Measurements from ENCODE around the gene NKAIN4. TPM values are rescaled to one million over a fixed set of nuclear protein-coding genes. Genes with fewer than 3 reads are reported as not detected.
"Not testable (repeated sequence)": the region's sequence is repeated elsewhere in the genome, so short reads cannot be mapped to it uniquely, and the experiment has no call there.

Gene NKAIN4
- polyA plus RNA-seq, 6 donors from 2014 or later: not detected

GRCh38 chr20:63227260-63227659 is 27.0 kb downstream of the NKAIN4 start:
- no peak for DNase-seq
- Mint-ChIP-seq H3K4me1 (peaks cover 0 to 12% (median 4%) of the 10 kb centered on the region in 3 donors), H3K9me3 (no peaks in the 10 kb centered on the region), H3K27ac (no peak overlapping the region), H3K36me3 (no peaks in the 10 kb centered on the region), H3K4me3 (no peak overlapping the region), H3K27me3 (peaks cover 30 to 63% (median 38%) of the 10 kb centered on the region in 3 donors)
- no peak for ATAC-seq (ENCODE audit: low read depth in 2 of 2)

- Mint-ChIP-seq H3K9me3 (no peaks in the 10 kb centered on the region), H3K27me3 (peaks cover 20 to 57% (median 31%) of the 10 kb centered on the region in 3 donors), H3K4me1 (peaks cover 0 to 12% (median 4%) of the 10 kb centered on the region in 3 donors), H3K4me3 (no peak overlapping the region), H3K36me3 (no peaks in the 10 kb centered on the region), H3K27ac (no peak overlapping the region)
- DNase-seq: no peak
- no peak for ATAC-seq (ENCODE audit: low read depth in 2 of 2)
These were observed 28.0 kb downstream of the NKAIN4 start for GRCh38 chr20:63226042-63226943.

- Mint-ChIP-seq H3K27ac (peak overlapping the region in 1 of 6 donors; percentile 4), H3K4me3 (no peak overlapping the region), H3K9me3 (no peaks in the 10 kb centered on the region), H3K27me3 (peaks cover 11 to 55% (median 31%) of the 10 kb centered on the region in 3 donors), H3K36me3 (no peaks in the 10 kb centered on the region), H3K4me1 (peaks cover 0 to 1% (median under 1%) of the 10 kb centered on the region in 3 donors)
- ATAC-seq (ENCODE audit: low read depth in 2 of 2): no peak
- no peak for DNase-seq
These were observed 29.2 kb downstream of the NKAIN4 start for GRCh38 chr20:63225082-63225454.

- Mint-ChIP-seq H3K4me3 (no peak overlapping the region), H3K4me1 (peaks cover 0 to 1% (median 0%) of the 10 kb centered on the region in 3 donors), H3K36me3 (no peaks in the 10 kb centered on the region)
These were observed 29.7 kb downstream of the NKAIN4 start for GRCh38 chr20:63224412-63225081.

GRCh38 chr20:63223826-63224207 is 30.4 kb downstream of the NKAIN4 start:
- ATAC-seq (ENCODE audit: low read depth in 2 of 2) (no peak), DNase-seq (no peak)
- Mint-ChIP-seq H3K27me3 (peaks cover 0 to 44% (median 23%) of the 10 kb centered on the region in 3 donors), H3K36me3 (no peaks in the 10 kb centered on the region), H3K27ac (no peak overlapping the region), H3K9me3 (no peaks in the 10 kb centered on the region), H3K4me1 (peaks cover 0 to 1% (median 0%) of the 10 kb centered on the region in 3 donors), H3K4me3 (no peak overlapping the region)

More at GRCh38 chr20:63224412-63225081, 29.7 kb downstream of the NKAIN4 start:
- no peak for DNase-seq
- H3K27me3 Mint-ChIP-seq: peaks cover 6 to 52% (median 30%) of the 10 kb centered on the region in 3 donors
- ATAC-seq (ENCODE audit: low read depth in 2 of 2): no peak
- no peak overlapping the region for H3K27ac Mint-ChIP-seq
- no peaks in the 10 kb centered on the region for H3K9me3 Mint-ChIP-seq

GRCh38 chr20:63223121-63223825 is 31.0 kb downstream of the NKAIN4 start:
- Mint-ChIP-seq H3K36me3 (no peaks in the 10 kb centered on the region), H3K4me3 (peak overlapping the region in 1 of 8 donors; percentile 60), H3K9me3 (no peaks in the 10 kb centered on the region), H3K27ac (no peak overlapping the region), H3K27me3 (peaks cover 0 to 39% (median 21%) of the 10 kb centered on the region in 3 donors), H3K4me1 (peaks cover 0 to 1% (median 0%) of the 10 kb centered on the region in 3 donors)
- DNase-seq (peak; percentile 20), ATAC-seq (ENCODE audit: low read depth in 2 of 2) (peak; percentile 51 to 58)

GRCh38 chr20:63222541-63222940 is 31.7 kb downstream of the NKAIN4 start:
- Mint-ChIP-seq H3K27ac (peak overlapping the region in 1 of 6 donors; percentile 20), H3K27me3 (peaks cover 0 to 38% (median 21%) of the 10 kb centered on the region in 3 donors), H3K4me3 (no peak overlapping the region)

GRCh38 chr20:63221400-63222053 is 32.7 kb downstream of the NKAIN4 start:
- H3K27me3 Mint-ChIP-seq: peaks cover 0 to 29% (median 21%) of the 10 kb centered on the region in 3 donors
- not testable (repeated sequence) for H3K9me3 Mint-ChIP-seq; H3K4me3 Mint-ChIP-seq; DNase-seq; H3K4me1 Mint-ChIP-seq; H3K27ac Mint-ChIP-seq; H3K36me3 Mint-ChIP-seq; ATAC-seq (ENCODE audit: low read depth in 2 of 2)

More at GRCh38 chr20:63222541-63222940, 31.7 kb downstream of the NKAIN4 start:
- Mint-ChIP-seq H3K4me1 (peaks cover 0 to 1% (median 0%) of the 10 kb centered on the region in 3 donors), H3K36me3 (no peaks in the 10 kb centered on the region), H3K9me3 (no peaks in the 10 kb centered on the region)
- DNase-seq: no peak
- ATAC-seq (ENCODE audit: low read depth in 2 of 2): no peak

- peak overlapping the region in 1 of 6 donors; percentile 37 for H3K27ac Mint-ChIP-seq
- no peaks in the 10 kb centered on the region for H3K36me3 Mint-ChIP-seq
- H3K27me3 Mint-ChIP-seq: peaks cover 0 to 28% (median 21%) of the 10 kb centered on the region in 3 donors
- ATAC-seq (ENCODE audit: low read depth in 2 of 2) (no peak), DNase-seq (no peak)
- H3K4me3 Mint-ChIP-seq: peak overlapping the region in 2 of 8 donors; percentile 41 to 68
- no peaks in the 10 kb centered on the region for H3K9me3 Mint-ChIP-seq
- peaks cover 4 to 9% (median 6%) of the 10 kb centered on the region in 3 donors for H3K4me1 Mint-ChIP-seq
These were observed 33.4 kb downstream of the NKAIN4 start for GRCh38 chr20:63220696-63221399.

GRCh38 chr20:63219866-63220521 is 34.3 kb downstream of the NKAIN4 start:
- Mint-ChIP-seq H3K4me3 (peak overlapping the region in 1 of 8 donors; percentile 41), H3K27me3 (peaks cover 0 to 28% (median 21%) of the 10 kb centered on the region in 3 donors), H3K27ac (peak overlapping the region in 3 of 6 donors; percentile 15 to 94 (median 72)), H3K36me3 (no peaks in the 10 kb centered on the region), H3K9me3 (no peaks in the 10 kb centered on the region), H3K4me1 (peaks cover 10 to 14% (median 11%) of the 10 kb centered on the region in 3 donors)
- no peak for DNase-seq
- ATAC-seq (ENCODE audit: low read depth in 2 of 2): no peak

GRCh38 chr20:63219447-63219821 is 34.8 kb downstream of the NKAIN4 start:
- peak overlapping the region in 2 of 8 donors; percentile 3 to 41 for H3K4me3 Mint-ChIP-seq
- no peak overlapping the region for H3K27ac Mint-ChIP-seq

More at GRCh38 chr20:63219447-63219821, 34.8 kb downstream of the NKAIN4 start:
- Mint-ChIP-seq H3K9me3 (no peaks in the 10 kb centered on the region), H3K4me1 (peaks cover 11 to 19% (median 14%) of the 10 kb centered on the region in 3 donors), H3K36me3 (no peaks in the 10 kb centered on the region), H3K27me3 (peaks cover 0 to 26% (median 21%) of the 10 kb centered on the region in 3 donors)
- no peak for DNase-seq
- no peak for ATAC-seq (ENCODE audit: low read depth in 2 of 2)

All from naive B cell (primary cell).